COLO668 (cell line): Measurements from ENCODE around the gene CLTC.
A peak's percentile ranks its signal among the peaks of the same experiment; 100 is the strongest.
"Not testable (repeated sequence)": the region's sequence is repeated elsewhere in the genome, so short reads cannot be mapped to it uniquely, and the experiment has no call there.

Experiments used
- DNase-seq: peaks from one replicate; lab custom pipeline; 2025; ENCODE audit not compliant: unreplicated experiment; lab: John Stamatoyannopoulos, UW

The CLTC gene

GRCh38 chr17:59619298-59620063, at the start of gene CLTC:
CLTC (plus strand) TSS chr17:59619895; CDS start chr17:59620132, 237 bp downstream.
- DNase-seq, result peak; percentile 92

- DNase-seq, result no peak
These were observed 47.3 kb upstream of the CLTC start for GRCh38 chr17:59572301-59572924.

GRCh38 chr17:59584168-59584567, 35.5 kb upstream of the CLTC start:
- not testable (repeated sequence) for DNase-seq

- DNase-seq, result no peak
These were observed 19.5 kb upstream of the CLTC start for GRCh38 chr17:59600169-59600568.

- no peak for DNase-seq
These were observed 18.6 kb upstream of the CLTC start for GRCh38 chr17:59601130-59601529.

GRCh38 chr17:59607061-59607460, 12.6 kb upstream of the CLTC start:
- DNase-seq, result no peak

GRCh38 chr17:59607817-59608403, 11.8 kb upstream of the CLTC start:
- peak; percentile 15 for DNase-seq

GRCh38 chr17:59611503-59611902, 8.2 kb upstream of the CLTC start:
- DNase-seq, result no peak

GRCh38 chr17:59616253-59616920, 3.3 kb upstream of the CLTC start:
- no peak for DNase-seq

GRCh38 chr17:59617156-59617732, 2.5 kb upstream of the CLTC start:
- no peak for DNase-seq

- DNase-seq, result no peak
These were observed 729 bp upstream of the CLTC start for GRCh38 chr17:59619035-59619297.

GRCh38 chr17:59620064-59620359, 317 bp downstream of the CLTC start:
- DNase-seq, result no peak

GRCh38 chr17:59620518-59621259, 994 bp downstream of the CLTC start:
- DNase-seq, result peak; percentile 42

GRCh38 chr17:59621771-59622170, 2.1 kb downstream of the CLTC start:
- no peak for DNase-seq

GRCh38 chr17:59623151-59623550, 3.5 kb downstream of the CLTC start:
- DNase-seq, result no peak

GRCh38 chr17:59626756-59627155, 7.1 kb downstream of the CLTC start:
- DNase-seq, result no peak

GRCh38 chr17:59627274-59627673, 7.6 kb downstream of the CLTC start:
- no peak for DNase-seq

GRCh38 chr17:59627770-59628171, 8.1 kb downstream of the CLTC start:
- no peak for DNase-seq

- no peak for DNase-seq
These were observed 9.5 kb downstream of the CLTC start for GRCh38 chr17:59629174-59629573.

- DNase-seq, result no peak
These were observed 11.6 kb downstream of the CLTC start for GRCh38 chr17:59631276-59631675.

GRCh38 chr17:59632398-59632797, 12.7 kb downstream of the CLTC start:
- DNase-seq, result no peak
